ENCODE results near the gene EN2.

EN2 gene

DNA sequence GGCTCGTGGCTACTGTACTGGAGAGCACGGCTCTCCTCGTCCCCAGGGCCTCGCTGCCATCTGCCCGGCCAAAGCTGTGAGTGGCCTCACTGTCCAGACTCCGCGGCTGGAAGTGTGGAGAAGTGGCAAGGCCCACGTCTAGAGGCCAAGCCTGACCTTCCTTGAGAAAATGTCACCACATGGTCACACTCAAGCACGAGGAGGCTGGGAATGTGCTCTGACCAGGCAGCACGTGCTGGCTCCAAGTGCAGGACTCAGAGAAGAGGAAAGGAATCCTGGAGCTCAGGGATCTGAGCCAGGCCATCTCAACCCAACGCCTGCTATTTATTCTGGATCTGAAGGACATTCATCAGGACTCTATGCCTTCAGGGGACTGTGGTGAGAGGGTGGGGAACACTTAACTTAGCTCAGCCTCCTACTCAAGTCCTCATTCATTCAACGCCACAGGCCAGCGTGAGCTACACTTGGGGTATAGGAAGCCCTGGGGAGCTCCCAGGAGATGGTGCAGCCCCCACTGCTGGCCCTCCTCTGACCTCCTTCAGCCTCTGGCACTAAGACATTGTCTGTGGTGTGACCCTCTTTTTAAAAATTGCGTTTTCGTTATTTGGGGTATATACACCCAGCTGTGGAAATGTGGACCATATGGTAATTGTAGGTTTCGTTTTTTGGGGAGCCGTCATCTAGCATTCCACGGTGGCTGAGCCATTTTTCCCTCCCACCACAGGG is 29.0 kb downstream of the EN2 start:
- no peak for DNase-seq (ENCODE audit: low read depth)

DNA sequence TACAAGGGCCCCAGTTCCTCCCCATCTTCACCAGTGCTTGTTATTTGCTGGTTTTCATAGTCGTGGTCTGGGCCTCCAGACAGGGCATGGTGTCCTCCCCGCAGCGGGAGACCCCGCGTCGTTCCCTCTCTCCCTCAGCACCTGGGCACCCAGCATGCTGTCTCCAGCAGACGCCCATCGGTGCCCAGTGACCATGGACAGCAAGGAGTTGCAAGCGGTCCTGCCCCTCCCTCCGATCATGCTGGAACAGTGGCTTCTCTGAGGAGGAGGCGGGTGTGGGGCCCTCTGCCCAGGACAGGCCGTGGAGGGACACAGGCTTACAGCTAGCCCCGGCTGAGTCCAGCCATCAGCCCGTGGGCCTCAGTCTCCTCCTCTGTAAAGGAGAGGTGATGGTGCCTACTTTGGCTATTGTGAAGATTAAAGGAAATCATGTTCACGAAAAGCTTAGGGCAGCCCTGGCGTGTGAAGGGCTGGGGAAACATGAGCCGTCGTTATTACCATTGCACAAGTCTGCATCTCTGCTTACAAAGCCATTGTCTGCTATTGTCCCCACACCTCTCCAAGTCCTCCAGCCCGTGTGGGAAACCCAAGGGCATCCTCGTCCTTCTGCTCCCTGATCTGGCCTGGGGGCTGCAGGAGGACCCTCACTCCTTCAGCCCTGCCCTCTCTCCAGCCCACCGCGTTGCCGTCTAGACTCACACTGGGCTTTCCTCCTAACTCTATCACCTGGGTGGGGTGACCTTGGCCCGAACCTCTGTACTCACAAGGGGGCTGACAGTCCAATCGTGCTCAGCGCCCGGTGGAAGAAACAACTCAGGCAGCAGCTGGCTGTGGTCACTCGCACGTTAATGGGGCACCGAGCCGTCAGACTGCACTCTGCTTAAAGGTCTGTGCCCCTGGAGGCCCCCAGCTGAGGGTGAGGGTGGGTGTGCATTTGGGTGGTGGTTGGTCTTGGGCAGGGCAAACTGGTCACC is 29.9 kb downstream of the EN2 start:
- DNase-seq (ENCODE audit: low read depth) = no peak

DNA sequence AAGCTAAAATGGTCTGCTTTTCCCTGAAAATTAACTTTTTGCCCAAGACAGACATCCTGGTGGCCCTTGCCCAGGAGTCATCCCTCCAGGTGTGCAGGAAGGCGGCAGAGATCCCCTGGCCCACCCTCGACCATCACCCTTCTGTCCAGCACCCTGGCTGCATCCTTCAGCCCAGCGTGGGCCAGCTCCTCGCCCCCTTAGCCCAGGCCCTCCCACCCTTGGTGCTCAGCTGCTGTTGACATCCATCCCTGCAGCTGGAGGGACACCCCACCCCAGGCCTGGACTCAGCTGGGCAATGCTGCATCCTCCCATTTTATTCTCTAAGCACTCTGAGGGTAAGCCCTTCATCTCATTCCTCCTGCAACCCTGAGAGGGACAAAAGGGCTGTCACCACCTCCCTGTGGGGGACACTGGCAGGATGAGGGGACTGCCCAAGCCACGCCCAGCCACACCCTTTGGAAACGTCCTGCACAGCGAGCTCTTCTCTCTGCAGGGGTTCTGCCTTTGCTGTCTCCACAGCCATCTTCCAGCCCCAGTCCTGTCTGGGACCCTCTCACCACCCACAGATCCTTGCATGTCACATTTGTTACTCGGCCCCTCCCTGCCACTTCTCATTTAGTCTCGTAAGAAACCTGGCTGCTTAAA is 30.7 kb downstream of the EN2 start:
- DNase-seq (ENCODE audit: low read depth) = no peak

GRCh38 chr7:155489158-155489840 is 31.4 kb downstream of the EN2 start:
- no peak for DNase-seq (ENCODE audit: low read depth)

DNA sequence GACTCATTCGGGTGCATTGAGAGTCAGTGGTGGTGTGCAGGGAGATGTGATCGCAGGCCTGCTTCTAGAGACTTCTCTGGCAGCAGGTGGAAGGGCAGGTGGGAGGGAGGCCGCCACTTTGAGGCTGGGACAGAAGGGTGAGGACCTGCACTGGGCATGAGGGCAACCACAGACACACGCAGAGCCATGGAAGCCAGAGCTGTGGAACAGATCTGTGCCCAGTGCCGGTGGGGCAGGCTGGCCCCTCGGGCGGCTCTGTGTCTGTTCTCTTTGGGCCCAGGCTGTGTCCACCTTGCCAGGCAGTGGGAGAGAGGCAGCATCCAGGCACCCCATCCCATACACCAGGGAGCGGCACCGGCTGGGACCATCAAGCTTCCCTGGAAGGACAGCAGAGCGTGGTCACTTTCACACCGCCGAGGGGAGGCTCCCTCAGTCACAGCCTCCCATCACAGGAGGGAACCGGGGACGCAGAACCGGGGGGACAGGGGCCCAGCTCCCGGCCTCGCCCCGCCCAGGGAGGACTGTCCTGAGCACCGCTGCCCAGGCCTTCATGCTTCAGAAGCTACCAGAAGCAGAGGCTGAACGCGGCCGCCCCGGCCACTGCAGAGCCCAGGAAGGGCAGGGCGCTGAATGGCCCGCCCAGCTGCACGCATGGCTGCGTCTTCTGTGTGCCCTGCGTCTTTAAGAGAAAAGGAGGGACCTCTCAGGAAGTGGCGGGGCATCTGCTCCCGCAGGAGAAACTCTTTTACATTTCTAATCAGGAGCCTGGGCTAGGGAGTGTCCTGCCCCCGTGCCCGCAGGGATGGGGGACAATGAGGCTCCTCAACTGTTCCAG is 32.1 kb downstream of the EN2 start:
- no peak for DNase-seq (ENCODE audit: low read depth)

DNA sequence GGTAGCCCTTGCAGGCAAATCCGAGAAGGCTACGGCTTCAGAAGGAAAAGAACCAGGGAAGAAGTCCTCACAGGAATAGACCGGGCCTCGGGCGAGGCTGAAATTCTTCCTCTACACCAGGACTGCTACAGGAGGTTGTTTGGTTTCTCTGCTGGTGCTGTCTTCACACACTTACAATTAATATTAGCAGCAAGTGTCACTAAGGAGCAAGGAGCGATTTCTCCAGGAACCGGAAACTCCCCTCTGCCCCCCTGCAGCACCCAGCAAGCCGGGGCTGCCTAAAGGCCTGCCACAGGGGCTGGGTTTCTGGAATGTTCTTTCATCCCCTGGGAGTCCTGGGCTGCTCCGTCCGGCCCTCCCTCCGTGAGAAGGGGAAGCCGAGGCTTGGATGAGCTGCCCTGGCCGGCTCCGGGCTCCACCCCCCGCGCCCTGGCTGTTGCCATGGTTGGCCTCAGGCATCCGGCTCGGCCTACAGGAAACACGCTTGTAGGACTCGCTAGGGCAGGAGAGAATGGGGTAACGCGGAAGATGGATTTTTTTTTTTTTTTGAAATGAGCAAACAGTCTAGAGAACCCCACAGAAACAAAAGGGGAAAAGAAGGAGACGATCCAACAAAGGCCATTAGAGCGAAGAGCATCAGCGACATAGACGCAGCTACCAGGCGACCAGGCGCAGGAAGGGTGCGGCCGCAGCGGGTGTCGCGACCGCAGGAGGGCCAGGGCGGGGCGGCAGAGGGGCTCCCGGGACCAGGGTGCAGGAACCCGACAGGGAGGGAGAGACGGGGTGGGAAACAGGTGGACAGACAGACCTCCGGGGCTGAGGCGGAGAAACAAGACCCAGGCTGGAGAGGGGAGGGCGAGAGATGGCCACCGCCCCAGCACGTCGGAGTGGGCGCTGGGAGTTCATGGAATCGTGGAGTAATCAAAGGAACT is 33.0 kb downstream of the EN2 start:
- DNase-seq (ENCODE audit: low read depth) = peak; percentile 28

- DNase-seq (ENCODE audit: low read depth) = no peak
Measured at GRCh38 chr7:155491812-155492211, 33.9 kb downstream of the EN2 start.

- no peak for DNase-seq (ENCODE audit: low read depth)
Measured at GRCh38 chr7:155493744-155494538, 36.0 kb downstream of the EN2 start.

- no peak for DNase-seq (ENCODE audit: low read depth)
Measured at GRCh38 chr7:155494551-155494950, 36.6 kb downstream of the EN2 start.

DNA sequence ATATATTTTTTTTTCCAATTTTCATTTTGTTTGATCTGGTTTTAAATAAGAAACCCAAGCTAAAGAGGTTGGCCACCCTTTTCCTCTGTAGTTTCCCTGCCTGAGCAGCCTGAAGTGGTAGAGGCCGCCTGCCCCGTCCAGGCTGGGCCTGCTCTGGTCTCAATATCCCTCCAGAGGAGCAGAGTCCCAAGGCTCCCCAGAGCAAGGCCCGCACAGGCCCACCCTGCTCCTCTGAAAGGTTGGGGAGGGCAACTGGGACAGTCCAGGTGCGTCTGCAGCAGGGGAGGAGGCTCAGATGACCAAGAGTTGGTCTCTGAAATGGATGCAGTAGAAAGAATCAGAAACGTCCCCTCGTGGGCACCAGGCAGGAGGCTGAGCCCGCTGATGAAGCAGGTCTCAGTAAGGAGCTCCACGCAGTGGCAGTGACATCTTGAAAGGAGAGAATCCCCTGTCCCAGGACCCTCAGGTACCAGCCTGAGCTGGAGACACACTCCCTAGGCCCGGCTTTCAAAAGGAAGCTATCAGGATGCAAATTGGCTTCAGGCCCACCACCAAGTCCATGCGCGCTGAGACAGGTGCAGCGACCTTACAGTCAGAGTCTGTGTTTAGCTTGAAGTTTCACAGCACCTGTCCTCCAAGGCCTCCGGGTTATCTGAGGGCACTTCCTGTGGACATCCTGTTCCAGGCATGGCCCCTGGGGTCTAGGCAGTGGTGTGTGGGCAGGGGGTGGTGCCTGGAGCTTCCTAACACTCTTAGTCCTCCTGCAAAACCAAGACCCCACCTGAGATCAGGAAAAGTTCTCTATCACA is 37.7 kb downstream of the EN2 start:
- DNase-seq (ENCODE audit: low read depth) = no peak

- no peak for DNase-seq (ENCODE audit: low read depth)
Measured at GRCh38 chr7:155496267-155497005, 38.5 kb downstream of the EN2 start.

DNA sequence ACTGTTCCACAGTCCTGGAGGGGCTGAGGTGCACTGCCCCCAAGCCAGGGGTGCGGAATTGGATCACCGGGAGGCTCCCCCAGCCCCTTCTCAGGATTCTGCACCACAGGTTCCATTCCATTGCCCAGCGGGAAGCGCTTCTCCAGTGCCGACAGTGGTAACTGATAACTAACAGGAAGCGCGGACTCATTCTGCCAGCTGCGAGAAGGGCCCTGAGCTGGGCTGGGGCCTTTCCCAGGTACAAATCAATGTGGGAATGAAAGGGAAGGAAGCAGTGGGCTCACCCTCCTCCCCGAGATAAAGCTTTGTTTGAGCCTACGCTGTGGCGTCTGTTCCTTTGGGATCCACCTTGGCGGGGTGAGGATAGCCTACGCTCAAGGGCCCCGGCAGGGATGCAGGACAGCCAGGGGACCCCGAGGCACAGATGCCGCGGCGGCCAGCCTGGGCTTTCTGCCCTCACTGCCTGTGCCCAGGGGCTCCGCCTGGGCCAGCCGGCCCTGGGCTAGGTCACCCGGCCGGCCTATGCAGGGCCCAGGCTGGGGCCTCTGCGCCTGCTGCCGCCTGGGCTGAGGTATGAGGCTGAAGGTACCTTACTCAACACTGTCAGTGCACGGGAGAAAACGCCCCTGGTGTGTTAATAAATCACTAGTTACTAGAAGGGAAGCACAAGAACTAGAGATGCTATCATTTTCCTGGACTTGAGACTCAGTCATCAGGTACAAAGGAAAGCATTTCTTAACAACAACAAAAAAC is 39.4 kb downstream of the EN2 start:
- DNase-seq (ENCODE audit: low read depth) = no peak

DNA sequence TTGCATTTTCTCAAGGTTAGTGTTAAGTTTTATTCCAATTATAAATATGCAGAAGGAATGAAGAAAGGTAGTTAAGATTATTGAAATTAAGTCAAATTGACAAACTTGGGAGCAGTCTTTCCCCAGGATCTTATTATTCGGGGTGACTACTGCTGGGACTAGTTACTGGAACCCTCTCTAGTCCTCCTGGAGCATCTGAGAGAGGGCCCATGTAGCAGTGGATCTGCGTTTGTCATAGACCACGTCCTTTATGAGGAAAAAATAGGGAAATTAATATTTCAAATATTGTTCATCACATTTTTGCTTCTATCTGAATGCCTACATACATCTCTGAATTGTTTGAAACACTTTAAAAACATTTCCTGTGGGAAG is 47.5 kb downstream of the EN2 start:
- DNase-seq (ENCODE audit: low read depth) = no peak

DNA sequence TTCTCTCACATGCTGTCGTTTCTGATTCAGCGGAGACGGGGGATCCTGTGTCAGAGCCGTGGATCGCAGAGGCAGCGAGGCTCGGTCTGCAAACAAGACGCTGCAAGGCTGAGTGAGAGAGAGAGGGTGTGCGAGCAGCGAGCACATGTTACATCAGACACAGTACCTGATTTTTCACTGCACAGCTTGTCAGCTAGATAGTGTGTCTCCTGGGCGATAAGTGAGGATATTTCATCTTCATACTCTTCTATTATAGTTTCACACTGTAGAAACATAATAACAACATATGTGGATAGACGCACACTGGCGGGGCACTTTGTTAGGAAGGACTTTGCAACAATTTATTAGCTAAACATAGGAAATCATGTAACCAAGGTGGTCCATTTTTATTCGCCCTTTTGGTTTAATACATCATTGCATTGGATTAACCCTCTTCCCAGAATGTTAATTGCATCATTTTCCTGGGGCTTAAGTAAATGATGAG is 49.0 kb downstream of the EN2 start:
- DNase-seq (ENCODE audit: low read depth) = no peak

GRCh38 chr7:155507576-155507975 is 49.6 kb downstream of the EN2 start:
- DNase-seq (ENCODE audit: low read depth) = no peak

DNA sequence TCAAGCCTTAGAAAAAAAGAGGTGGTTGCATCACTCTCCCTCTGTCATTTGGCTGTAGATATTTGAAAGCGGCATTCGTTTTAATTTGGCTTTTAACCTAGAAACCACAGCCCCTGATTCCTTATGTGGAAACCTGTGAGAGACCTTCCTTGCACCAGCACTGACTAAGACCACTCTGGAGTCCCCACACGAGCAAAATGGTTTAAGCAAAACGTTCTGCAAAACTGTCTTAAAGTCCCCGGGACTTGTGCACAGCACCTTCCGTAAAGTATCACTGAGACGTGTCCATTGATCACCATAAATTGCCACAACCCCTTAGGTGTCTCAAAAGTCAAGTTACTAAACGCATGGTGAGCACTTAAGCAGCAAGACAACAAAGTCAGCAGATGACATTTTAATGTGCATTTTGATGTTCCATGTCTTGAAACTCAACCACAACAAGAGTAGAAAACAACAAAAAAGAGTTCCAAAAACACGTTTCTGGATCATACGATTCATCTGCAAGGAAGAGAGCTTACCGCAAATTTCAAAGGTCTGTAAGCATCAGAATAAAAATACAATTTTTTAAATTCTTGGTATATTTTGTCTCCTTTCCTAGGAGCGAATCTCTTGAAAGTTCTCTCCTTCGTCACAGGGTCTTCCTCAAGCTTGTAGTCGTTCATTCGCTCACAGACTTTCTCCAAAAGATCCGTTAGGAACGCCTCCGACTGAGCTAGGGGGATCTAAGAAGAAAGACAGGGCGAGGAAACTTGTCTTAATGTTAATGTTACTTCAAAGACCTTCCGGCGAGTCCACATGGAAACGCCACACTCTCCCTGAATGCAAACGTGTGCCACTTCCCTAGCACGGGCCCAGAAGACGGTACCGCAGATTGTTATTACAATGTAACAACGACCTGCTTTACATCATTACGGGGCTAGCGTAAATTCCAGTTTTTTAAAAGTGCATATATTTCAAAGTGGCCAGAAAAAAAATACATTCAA is 50.7 kb downstream of the EN2 start:
- DNase-seq (ENCODE audit: low read depth) = no peak
